K562 (cell line): ENCODE results near the gene MRGPRX3. TPM values are rescaled to one million over a fixed set of nuclear protein-coding genes. Genes with fewer than 3 reads are reported as not detected.
"Not testable (repeated sequence)": the region's sequence is repeated elsewhere in the genome, so short reads cannot be mapped to it uniquely, and the experiment has no call there.

ENCODE experiments used
- ATAC-seq: fragments of 200-7000 bp; cut with Tn5 transposase; 3 replicates; pipeline ENCODE4 v1.9.1; 2020; ENCODE audit warnings: moderate library complexity
- BruUV-seq: library from RNA; stranded (reverse); fragments of 400-500 nt; replicated peaks from 2 replicates; lab custom pipeline; 2021; lab: Mats Ljungman, UMichigan
- CTCF ChIA-PET: fragments of 300-600 bp; formaldehyde crosslinking; extraction: SDS; loops from one replicate; lab custom pipeline; 2021; ENCODE audit warnings: low intra/inter-chr PET ratio; lab: Yijun Ruan, JAX
- POLR2A ChIA-PET: fragments of 300-600, 350-650 bp; sonication (Branson Sonifier 250); formaldehyde crosslinking; extraction: SDS; loops from one replicate; lab custom pipeline; 2021; ENCODE audit warnings: antibody characterized with exemption, inconsistent platforms; lab: Yijun Ruan, JAX
- DNase-seq, 4 experiments: peaks; one replicate each; pipeline versions ENCODE4 v3.0.0 to v3.0.0-alpha.2; 2011 to 2018; ENCODE audit warnings: low spot score in 3 of 4, mixed read lengths in 3 of 4; ENCODE audit errors: extremely low read depth in 1 of 4
- FAIRE-seq: peaks from 2 replicates; lab custom pipeline; 2011; peaks lifted over from hg19 to GRCh38; lab: Jason Lieb, UNC
- H2AFZ ChIP-seq: 2 replicates; pipeline ENCODE4 v1.6.0; 2011; ENCODE audit warnings: low read depth, low read length, control low read depth, inconsistent platforms
- H3K27ac ChIP-seq: fragments of 200-600 bp; 3 replicates; pipeline ENCODE4 v1.8.0; 2011; ENCODE audit warnings: low read depth, mild to moderate bottlenecking, control low read depth, inconsistent platforms, low read length, moderate library complexity, mixed read lengths; ENCODE audit errors: extremely low read depth
- H3K27me3 ChIP-seq, 2 experiments: fragments of 300-600 bp in 1 of 2; 2 replicates in 1 of 2; 3 replicates in 1 of 2; pipeline versions ENCODE4 v1.6.0 to v1.8.0; 2011; ENCODE audit warnings: inconsistent platforms in 2 of 2, low read length in 2 of 2, mild to moderate bottlenecking in 1 of 2, mixed read lengths in 1 of 2, moderate library complexity in 1 of 2; ENCODE audit not compliant: control insufficient read depth in 2 of 2, insufficient read depth in 2 of 2
- H3K36me3 ChIP-seq: fragments of 300-600 bp; 3 replicates; pipeline ENCODE4 v1.8.0; 2011; ENCODE audit warnings: mild to moderate bottlenecking, low read length, inconsistent platforms; ENCODE audit not compliant: control insufficient read depth, insufficient read depth
- H3K4me1 ChIP-seq, 2 experiments: fragments of 200-600 bp in 1 of 2; replicated peaks in 1 of 2; 2 replicates in 1 of 2; 3 replicates in 1 of 2; pipeline versions ENCODE4 v1.5.1 to v1.8.0; 2011; ENCODE audit warnings: inconsistent platforms in 2 of 2, low read length in 2 of 2, mild to moderate bottlenecking in 1 of 2, mixed read lengths in 1 of 2, moderate library complexity in 1 of 2; ENCODE audit not compliant: control insufficient read depth in 2 of 2, insufficient read depth in 2 of 2
- H3K4me2 ChIP-seq: 2 replicates; pipeline ENCODE4 v1.6.1; 2011; ENCODE audit warnings: low read length, control low read depth, inconsistent platforms, mixed read lengths; ENCODE audit not compliant: insufficient read depth
- H3K4me3 ChIP-seq: fragments of 200-600 bp; sonication (generic), shearing (Covaris generic); 2 replicates; pipeline ENCODE4 v1.5.1; 2016; ENCODE audit warnings: control low read depth, inconsistent platforms
- H3K79me2 ChIP-seq: fragments of 200-600 bp; 3 replicates; pipeline ENCODE4 v1.8.0; 2011; ENCODE audit warnings: low read length, inconsistent platforms; ENCODE audit not compliant: control insufficient read depth, insufficient read depth
- H3K9ac ChIP-seq, 2 experiments: 2 replicates each; pipeline versions ENCODE4 v1.6.0 to v1.6.1; 2011; ENCODE audit warnings: low read depth in 2 of 2, low read length in 2 of 2, control low read depth in 1 of 2, inconsistent platforms in 1 of 2, mild to moderate bottlenecking in 1 of 2, mixed read lengths in 1 of 2; ENCODE audit not compliant: insufficient read depth in 1 of 2
- H3K9me1 ChIP-seq: one replicate; pipeline ENCODE4 v1.6.0; 2011; ENCODE audit warnings: inconsistent platforms, mild to moderate bottlenecking, low read length, moderate library complexity; ENCODE audit not compliant: control insufficient read depth, insufficient read depth
- H3K9me3 ChIP-seq: replicated peaks from 2 replicates; pipeline ENCODE4 v1.5.1; 2011; ENCODE audit warnings: low read depth, low read length, inconsistent platforms; ENCODE audit not compliant: control insufficient read depth, insufficient read depth
- H4K20me1 ChIP-seq: replicated peaks from 2 replicates; pipeline ENCODE4 v1.6.1; 2011; ENCODE audit warnings: low read length, inconsistent platforms, mixed read lengths; ENCODE audit not compliant: control insufficient read depth, insufficient read depth
- CBFA2T3 ChIP-seq: fragments of 450-650 bp; IDR thresholded peaks from 2 replicates; pipeline ENCODE4 v1.6.1; 2017
- MEIS2 ChIP-seq: fragments of 450-650 bp; IDR thresholded peaks from 2 replicates; pipeline ENCODE4 v1.6.1; 2014; ENCODE audit warnings: mild to moderate bottlenecking; ENCODE audit not compliant: partially characterized antibody
- SOX6 ChIP-seq: fragments of 450-650 bp; IDR thresholded peaks from 2 replicates; pipeline ENCODE4 v1.6.1; 2014; ENCODE audit warnings: mild to moderate bottlenecking
- WGBS: fragments of 100-300 bp; shearing (Covaris generic); methylation state at CpG from one replicate; pipeline ENCODE4 v1.1.6; 2016; ENCODE audit warnings: low coverage, mixed read lengths; ENCODE audit not compliant: insufficient coverage; ENCODE audit errors: missing lambda C conversion rate; 5-methylcytosine and 5-hydroxymethylcytosine counted together
- in situ Hi-C: fragments of 300-500 bp; cut with MboI; formaldehyde crosslinking; loops from 4 replicates; pipeline ENCODE4 v1.15.0; 2018; ENCODE audit warnings: inconsistent platforms, mixed read lengths
- intact Hi-C: fragments of 100-400 bp; cut with micrococcal nuclease; formaldehyde crosslinking; loops from 2 replicates; pipeline ENCODE4 v1.14.2; 2022
- polyA plus RNA-seq, 8 experiments: library from polyadenylated mRNA; depleted of rRNA in 4 of 8; stranded (reverse) in 5 of 8; unstranded in 3 of 8; fragments of >200 nt; fragmentation: Nextera tagmentation in 2 of 8; fragmentation: Illumina TruSeq in 1 of 8; extraction: Ambion mirVana in 2 of 8; extraction: Trizol in 1 of 8; gene quantifications; 2 replicates each; pipeline versions ENCODE4 v1.2.1 to v1.2.3, GENCODE V29; 2011 to 2014; ENCODE audit warnings: inconsistent platforms in 1 of 8, missing spikeins in 1 of 8
- total RNA-seq, 7 experiments: library from RNA; depleted of rRNA in 6 of 7; stranded (reverse); fragments of >200 nt in 6 of 7; fragmentation: Illumina TruSeq in 2 of 7; extraction: Trizol in 2 of 7; gene quantifications; 2 replicates each; pipeline versions ENCODE4 v1.2.1 to v1.2.3, GENCODE V29; 2011 to 2021; ENCODE audit warnings: low replicate concordance in 1 of 7

MRGPRX3 gene
- total and polyA plus RNA-seq, 9 of the 15 experiments (the other 6 are each of a cell fraction or from before 2014, with no cell fraction given): not detected

DNA sequence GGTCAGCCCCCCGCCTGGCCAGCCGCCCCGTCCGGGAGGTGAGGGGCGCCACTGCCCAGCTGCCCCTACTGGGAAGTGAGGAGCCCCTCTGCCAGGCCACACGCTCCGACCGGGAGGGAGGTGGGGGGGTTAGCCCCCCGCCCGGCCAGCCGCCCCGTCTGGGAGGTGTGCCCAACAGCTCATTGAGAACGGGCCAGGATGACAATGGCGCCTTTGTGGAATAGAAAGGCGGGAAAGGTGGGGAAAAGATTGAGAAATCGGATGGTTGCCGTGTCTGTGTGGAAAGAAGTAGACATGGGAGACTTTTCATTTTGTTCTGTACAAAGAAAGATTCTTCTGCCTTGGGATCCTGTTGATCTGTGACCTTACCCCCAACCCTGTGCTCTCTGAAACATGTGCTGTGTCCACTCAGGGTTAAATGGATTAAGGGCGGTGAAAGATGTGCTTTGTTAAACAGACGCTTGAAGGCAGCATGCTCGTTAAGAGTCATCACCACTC is 11.0 kb upstream of the MRGPRX3 start:
- DNase-seq, H3K79me2 ChIP-seq, ATAC-seq, H3K9ac ChIP-seq, FAIRE-seq, H3K27ac ChIP-seq, H3K4me1 ChIP-seq, H3K9me1 ChIP-seq, H3K27me3 ChIP-seq, POLR2A ChIA-PET, H2AFZ ChIP-seq, H3K9me3 ChIP-seq, H3K4me2 ChIP-seq, H3K4me3 ChIP-seq, H4K20me1 ChIP-seq, CTCF ChIA-PET, BruUV-seq, in situ Hi-C loops, intact Hi-C loops, H3K36me3 ChIP-seq: not testable (repeated sequence)
- peak; percentile 30 for TF ChIP-seq MEIS2
- TF ChIP-seq SOX6: peak; percentile 46
- 0 out of 2 replicates have a peak, but pooled peaks have one; percentile 16 for TF ChIP-seq CBFA2T3
- 15% methylated on average over 9 of the region's 20 CpGs for WGBS

DNA sequence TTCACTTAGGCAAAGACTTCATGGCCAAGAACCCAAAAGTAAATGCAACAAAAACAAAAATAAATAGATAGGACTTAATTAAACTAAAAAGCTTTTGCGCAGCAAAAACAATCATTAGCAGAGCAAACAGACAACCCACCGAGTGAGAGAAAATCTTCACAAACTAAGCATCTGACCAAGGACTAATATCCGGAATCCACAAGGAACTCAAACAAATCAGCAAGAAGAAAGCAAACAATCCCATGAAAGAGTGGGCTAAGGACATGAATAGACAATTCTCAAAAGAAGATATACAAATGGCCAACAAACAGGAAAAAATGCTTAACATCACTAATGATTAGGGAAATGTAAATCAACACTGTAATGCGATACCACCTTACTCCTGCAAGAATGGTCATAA is 1.3 kb upstream of the MRGPRX3 start:
- H2AFZ ChIP-seq, H3K27ac ChIP-seq, BruUV-seq, H3K4me2 ChIP-seq, DNase-seq, POLR2A ChIA-PET, ATAC-seq, H3K36me3 ChIP-seq, H3K4me1 ChIP-seq, H3K9me3 ChIP-seq, FAIRE-seq, H3K27me3 ChIP-seq, intact Hi-C loops, H3K9me1 ChIP-seq, H3K4me3 ChIP-seq, CTCF ChIA-PET, H3K79me2 ChIP-seq, H3K9ac ChIP-seq, H4K20me1 ChIP-seq, in situ Hi-C loops: not testable (repeated sequence)
- WGBS: 1% methylated on average over 4 of the region's 4 CpGs
